SJCRH30 (cell line): Measurements from ENCODE around the gene CELSR2. TPM values are rescaled to one million over a fixed set of nuclear protein-coding genes. Genes with fewer than 3 reads are reported as not detected.

Experiments used
- DNase-seq, 2 experiments: peaks; one replicate each; pipeline ENCODE4 v3.0.0-alpha.2; 2015 to 2020
- H3K27ac ChIP-seq: fragments of 250-450 bp; sonication (Bioruptor Pico); 2 replicates; pipeline ENCODE4 v1.5.1; 2020; ENCODE audit warnings: mild to moderate bottlenecking, moderate library complexity
- H3K27me3 ChIP-seq: fragments of 250-450 bp; sonication (Bioruptor Pico); 2 replicates; pipeline ENCODE4 v1.5.1; 2020; ENCODE audit warnings: mild to moderate bottlenecking, moderate library complexity
- H3K36me3 ChIP-seq: fragments of 250-450 bp; sonication (Bioruptor Pico); 2 replicates; pipeline ENCODE4 v1.5.1; 2020; ENCODE audit warnings: mild to moderate bottlenecking, moderate library complexity
- H3K4me1 ChIP-seq: fragments of 250-450 bp; sonication (Bioruptor Pico); 2 replicates; pipeline ENCODE4 v1.5.1; 2020; ENCODE audit warnings: mild to moderate bottlenecking, moderate library complexity
- H3K4me3 ChIP-seq: fragments of 250-450 bp; sonication (Bioruptor Pico); 2 replicates; pipeline ENCODE4 v1.5.1; 2020; ENCODE audit warnings: mild to moderate bottlenecking, moderate library complexity
- H3K9me3 ChIP-seq: fragments of 250-450 bp; sonication (Bioruptor Pico); replicated peaks from 2 replicates; pipeline ENCODE4 v1.5.1; 2020; ENCODE audit warnings: mild to moderate bottlenecking, moderate library complexity
- total RNA-seq: library from RNA; depleted of rRNA; stranded (reverse); fragments of >200 nt; shearing (Covaris generic); gene quantifications from 2 replicates; pipeline ENCODE4 v1.2.3, GENCODE V29; 2014

CELSR2 gene
- total RNA-seq, 1 experiment from 2014 or later, result 4.0 TPM

GRCh38 chr1:109252893-109253802 is 3.8 kb downstream of the CELSR2 start:
- DNase-seq, result no peak
- no peaks in the 10 kb centered on the region for H3K9me3 ChIP-seq
- no peak overlapping the region for H3K27ac ChIP-seq
- H3K4me3 ChIP-seq, result no peak overlapping the region
- H3K4me1 ChIP-seq, result peaks cover 13% of the 10 kb centered on the region
- no peaks in the 10 kb centered on the region for H3K27me3 ChIP-seq
- no peaks in the 10 kb centered on the region for H3K36me3 ChIP-seq

GRCh38 chr1:109253803-109254620 is 4.7 kb downstream of the CELSR2 start:
- no peaks in the 10 kb centered on the region for H3K36me3 ChIP-seq
- H3K4me3 ChIP-seq, result no peak overlapping the region
- no peak for DNase-seq
- no peak overlapping the region for H3K27ac ChIP-seq
- no peaks in the 10 kb centered on the region for H3K27me3 ChIP-seq
- peaks cover 11% of the 10 kb centered on the region for H3K4me1 ChIP-seq
- no peaks in the 10 kb centered on the region for H3K9me3 ChIP-seq

- no peaks in the 10 kb centered on the region for H3K36me3 ChIP-seq
- H3K9me3 ChIP-seq, result no peaks in the 10 kb centered on the region
- no peak for DNase-seq
- no peak overlapping the region for H3K27ac ChIP-seq
- H3K27me3 ChIP-seq, result no peaks in the 10 kb centered on the region
- H3K4me3 ChIP-seq, result no peak overlapping the region
- H3K4me1 ChIP-seq, result peaks cover 11% of the 10 kb centered on the region
Observed at GRCh38 chr1:109254621-109255096, 5.3 kb downstream of the CELSR2 start.

GRCh38 chr1:109255097-109255651 is 5.8 kb downstream of the CELSR2 start:
- Histone ChIP-seq H3K27me3 (no peaks in the 10 kb centered on the region), H3K4me3 (no peak overlapping the region), H3K9me3 (no peaks in the 10 kb centered on the region), H3K4me1 (peaks cover 11% of the 10 kb centered on the region), H3K27ac (no peak overlapping the region), H3K36me3 (no peaks in the 10 kb centered on the region)
- no peak for DNase-seq

- no peak for DNase-seq
- peaks cover 11% of the 10 kb centered on the region for H3K4me1 ChIP-seq
- H3K4me3 ChIP-seq, result no peak overlapping the region
- H3K27me3 ChIP-seq, result no peaks in the 10 kb centered on the region
- no peaks in the 10 kb centered on the region for H3K9me3 ChIP-seq
- no peaks in the 10 kb centered on the region for H3K36me3 ChIP-seq
- H3K27ac ChIP-seq, result no peak overlapping the region
Observed at GRCh38 chr1:109255678-109256077, 6.3 kb downstream of the CELSR2 start.

GRCh38 chr1:109256085-109256484 is 6.7 kb downstream of the CELSR2 start:
- Histone ChIP-seq H3K4me1 (peaks cover 11% of the 10 kb centered on the region), H3K9me3 (no peaks in the 10 kb centered on the region), H3K4me3 (no peak overlapping the region), H3K27me3 (no peaks in the 10 kb centered on the region), H3K36me3 (no peaks in the 10 kb centered on the region), H3K27ac (no peak overlapping the region)
- no peak for DNase-seq

GRCh38 chr1:109256971-109257681 is 7.8 kb downstream of the CELSR2 start:
- Histone ChIP-seq H3K36me3 (no peaks in the 10 kb centered on the region), H3K9me3 (no peaks in the 10 kb centered on the region), H3K27me3 (no peaks in the 10 kb centered on the region), H3K4me3 (no peak overlapping the region), H3K4me1 (peaks cover 11% of the 10 kb centered on the region), H3K27ac (no peak overlapping the region)
- DNase-seq, result no peak

- no peak for DNase-seq
- Histone ChIP-seq H3K27me3 (no peaks in the 10 kb centered on the region), H3K4me1 (peaks cover 11% of the 10 kb centered on the region), H3K36me3 (no peaks in the 10 kb centered on the region), H3K27ac (no peak overlapping the region), H3K9me3 (no peaks in the 10 kb centered on the region), H3K4me3 (no peak overlapping the region)
Observed at GRCh38 chr1:109257682-109258421, 8.5 kb downstream of the CELSR2 start.

- no peaks in the 10 kb centered on the region for H3K9me3 ChIP-seq
- H3K27me3 ChIP-seq, result no peaks in the 10 kb centered on the region
- no peak overlapping the region for H3K27ac ChIP-seq
- H3K36me3 ChIP-seq, result no peaks in the 10 kb centered on the region
- no peak for DNase-seq
- H3K4me3 ChIP-seq, result no peak overlapping the region
- H3K4me1 ChIP-seq, result peaks cover 10% of the 10 kb centered on the region
Observed at GRCh38 chr1:109258481-109259466, 9.4 kb downstream of the CELSR2 start.

- DNase-seq, result no peak
- H3K36me3 ChIP-seq, result no peaks in the 10 kb centered on the region
- no peak overlapping the region for H3K4me3 ChIP-seq
- H3K4me1 ChIP-seq, result peaks cover 3% of the 10 kb centered on the region; the same call in 1 of the 2 replicates
- no peaks in the 10 kb centered on the region for H3K9me3 ChIP-seq
- H3K27ac ChIP-seq, result no peak overlapping the region
- H3K27me3 ChIP-seq, result no peaks in the 10 kb centered on the region
Observed at GRCh38 chr1:109259674-109260557, 10.6 kb downstream of the CELSR2 start.

- no peaks in the 10 kb centered on the region for H3K36me3 ChIP-seq
Observed at GRCh38 chr1:109261006-109261405, 11.7 kb downstream of the CELSR2 start.

GRCh38 chr1:109261578-109261977 is 12.2 kb downstream of the CELSR2 start:
- no peak overlapping the region for H3K27ac ChIP-seq
- no peaks in the 10 kb centered on the region for H3K27me3 ChIP-seq
- no peaks in the 10 kb centered on the region for H3K4me1 ChIP-seq
- DNase-seq, result no peak
- H3K9me3 ChIP-seq, result no peaks in the 10 kb centered on the region
- H3K4me3 ChIP-seq, result no peak overlapping the region
- no peaks in the 10 kb centered on the region for H3K36me3 ChIP-seq

More at GRCh38 chr1:109261006-109261405, 11.7 kb downstream of the CELSR2 start:
- Histone ChIP-seq H3K4me3 (no peak overlapping the region), H3K27ac (no peak overlapping the region), H3K9me3 (no peaks in the 10 kb centered on the region), H3K4me1 (no peaks in the 10 kb centered on the region), H3K27me3 (no peaks in the 10 kb centered on the region)
- no peak for DNase-seq
